ENCODE results near the gene CD55.

Gene CD55

GRCh38 chr1:207363871-207364270, 42.4 kb downstream of the CD55 start:
- Histone ChIP-seq H3K4me1 (ENCODE audit: control insufficient read depth, insufficient read depth, low read length, poor library complexity, severe bottlenecking) (no peaks in the 10 kb centered on the region), H3K4me3 (ENCODE audit: extremely low read depth, insufficient read depth, low read length, poor library complexity, severe bottlenecking) (no peak overlapping the region), H3K27ac (ENCODE audit: low read depth, low read length, severe bottlenecking) (no peak overlapping the region), H3K36me3 (ENCODE audit: control insufficient read depth, insufficient read depth, low read length) (peaks cover 5% of the 10 kb centered on the region), H3K9me3 (ENCODE audit: control insufficient read depth, low read length) (no peaks in the 10 kb centered on the region)

- Histone ChIP-seq H3K27ac (ENCODE audit: low read depth, low read length, severe bottlenecking) (no peak overlapping the region), H3K36me3 (ENCODE audit: control insufficient read depth, insufficient read depth, low read length) (peaks cover 5% of the 10 kb centered on the region), H3K9me3 (ENCODE audit: control insufficient read depth, low read length) (no peaks in the 10 kb centered on the region), H3K4me3 (ENCODE audit: extremely low read depth, insufficient read depth, low read length, poor library complexity, severe bottlenecking) (no peak overlapping the region), H3K4me1 (ENCODE audit: control insufficient read depth, insufficient read depth, low read length, poor library complexity, severe bottlenecking) (no peaks in the 10 kb centered on the region)
- WGBS, 2 experiments (ENCODE audit: insufficient coverage in 2 of 2) = 100% methylated on average over 1 of the region's 1 CpG; no CpG with 5 or more reads in 1 of the 2 experiments
Observed at GRCh38 chr1:207364614-207365013, 43.1 kb downstream of the CD55 start.

- Histone ChIP-seq H3K4me3 (ENCODE audit: extremely low read depth, insufficient read depth, low read length, poor library complexity, severe bottlenecking) (no peak overlapping the region), H3K4me1 (ENCODE audit: control insufficient read depth, insufficient read depth, low read length, poor library complexity, severe bottlenecking) (no peaks in the 10 kb centered on the region), H3K9me3 (ENCODE audit: control insufficient read depth, low read length) (no peaks in the 10 kb centered on the region), H3K27ac (ENCODE audit: low read depth, low read length, severe bottlenecking) (no peak overlapping the region), H3K36me3 (ENCODE audit: control insufficient read depth, insufficient read depth, low read length) (peaks cover 5% of the 10 kb centered on the region)
- no CpG with 5 or more reads among the region's 2 CpGs for WGBS, 2 experiments (ENCODE audit: insufficient coverage in 2 of 2)
Observed at GRCh38 chr1:207365063-207365462, 43.6 kb downstream of the CD55 start.

GRCh38 chr1:207366022-207366421, 44.5 kb downstream of the CD55 start:
- no peaks in the 10 kb centered on the region for H3K9me3 ChIP-seq (ENCODE audit: control insufficient read depth, low read length)
- no peak overlapping the region for H3K27ac ChIP-seq (ENCODE audit: low read depth, low read length, severe bottlenecking)
- no peaks in the 10 kb centered on the region for H3K4me1 ChIP-seq (ENCODE audit: control insufficient read depth, insufficient read depth, low read length, poor library complexity, severe bottlenecking)
- H3K36me3 ChIP-seq (ENCODE audit: control insufficient read depth, insufficient read depth, low read length) = peaks cover 5% of the 10 kb centered on the region
- no peak overlapping the region for H3K4me3 ChIP-seq (ENCODE audit: extremely low read depth, insufficient read depth, low read length, poor library complexity, severe bottlenecking)
- WGBS, 2 experiments (ENCODE audit: insufficient coverage in 2 of 2) = no CpG with 5 or more reads among the region's 2 CpGs

- Histone ChIP-seq H3K4me1 (ENCODE audit: control insufficient read depth, insufficient read depth, low read length, poor library complexity, severe bottlenecking) (no peaks in the 10 kb centered on the region), H3K36me3 (ENCODE audit: control insufficient read depth, insufficient read depth, low read length) (no peaks in the 10 kb centered on the region), H3K4me3 (ENCODE audit: extremely low read depth, insufficient read depth, low read length, poor library complexity, severe bottlenecking) (no peak overlapping the region), H3K9me3 (ENCODE audit: control insufficient read depth, low read length) (no peaks in the 10 kb centered on the region), H3K27ac (ENCODE audit: low read depth, low read length, severe bottlenecking) (no peak overlapping the region)
Observed at GRCh38 chr1:207388721-207389120, 67.2 kb downstream of the CD55 start.

- Histone ChIP-seq H3K4me1 (ENCODE audit: control insufficient read depth, insufficient read depth, low read length, poor library complexity, severe bottlenecking) (no peaks in the 10 kb centered on the region), H3K9me3 (ENCODE audit: control insufficient read depth, low read length) (no peaks in the 10 kb centered on the region), H3K36me3 (ENCODE audit: control insufficient read depth, insufficient read depth, low read length) (no peaks in the 10 kb centered on the region), H3K4me3 (ENCODE audit: extremely low read depth, insufficient read depth, low read length, poor library complexity, severe bottlenecking) (no peak overlapping the region), H3K27ac (ENCODE audit: low read depth, low read length, severe bottlenecking) (no peak overlapping the region)
- WGBS, 2 experiments (ENCODE audit: insufficient coverage in 2 of 2) = 73% methylated on average over 1 of the region's 1 CpG; no CpG with 5 or more reads in 1 of the 2 experiments
Observed at GRCh38 chr1:207389728-207390464, 68.4 kb downstream of the CD55 start.

GRCh38 chr1:207393610-207394009, 72.1 kb downstream of the CD55 start:
- no peaks in the 10 kb centered on the region for H3K36me3 ChIP-seq (ENCODE audit: control insufficient read depth, insufficient read depth, low read length)
- no peaks in the 10 kb centered on the region for H3K9me3 ChIP-seq (ENCODE audit: control insufficient read depth, low read length)
- 92 to 100% methylated on average over 1 to 2 of the region's 4 CpGs for WGBS, 2 experiments (ENCODE audit: insufficient coverage in 2 of 2)
- no peak overlapping the region for H3K4me3 ChIP-seq (ENCODE audit: extremely low read depth, insufficient read depth, low read length, poor library complexity, severe bottlenecking)
- H3K4me1 ChIP-seq (ENCODE audit: control insufficient read depth, insufficient read depth, low read length, poor library complexity, severe bottlenecking) = no peaks in the 10 kb centered on the region
- H3K27ac ChIP-seq (ENCODE audit: low read depth, low read length, severe bottlenecking) = no peak overlapping the region

- Histone ChIP-seq H3K4me3 (ENCODE audit: extremely low read depth, insufficient read depth, low read length, poor library complexity, severe bottlenecking) (no peak overlapping the region), H3K4me1 (ENCODE audit: control insufficient read depth, insufficient read depth, low read length, poor library complexity, severe bottlenecking) (no peaks in the 10 kb centered on the region), H3K36me3 (ENCODE audit: control insufficient read depth, insufficient read depth, low read length) (no peaks in the 10 kb centered on the region), H3K27ac (ENCODE audit: low read depth, low read length, severe bottlenecking) (no peak overlapping the region), H3K9me3 (ENCODE audit: control insufficient read depth, low read length) (no peaks in the 10 kb centered on the region)
- WGBS, 2 experiments (ENCODE audit: insufficient coverage in 2 of 2) = 73 to 93% methylated on average over 1 to 2 of the region's 3 CpGs
Observed at GRCh38 chr1:207396168-207396746, 74.8 kb downstream of the CD55 start.

GRCh38 chr1:207397525-207397926, 76.0 kb downstream of the CD55 start:
- Histone ChIP-seq H3K36me3 (ENCODE audit: control insufficient read depth, insufficient read depth, low read length) (no peaks in the 10 kb centered on the region), H3K9me3 (ENCODE audit: control insufficient read depth, low read length) (no peaks in the 10 kb centered on the region), H3K4me3 (ENCODE audit: extremely low read depth, insufficient read depth, low read length, poor library complexity, severe bottlenecking) (no peak overlapping the region), H3K27ac (ENCODE audit: low read depth, low read length, severe bottlenecking) (no peak overlapping the region), H3K4me1 (ENCODE audit: control insufficient read depth, insufficient read depth, low read length, poor library complexity, severe bottlenecking) (no peaks in the 10 kb centered on the region)
- WGBS, 2 experiments (ENCODE audit: insufficient coverage in 2 of 2) = 57 to 88% methylated on average over 1 of the region's 2 CpGs

GRCh38 chr1:207398986-207399385, 77.5 kb downstream of the CD55 start:
- Histone ChIP-seq H3K27ac (ENCODE audit: low read depth, low read length, severe bottlenecking) (no peak overlapping the region), H3K4me1 (ENCODE audit: control insufficient read depth, insufficient read depth, low read length, poor library complexity, severe bottlenecking) (no peaks in the 10 kb centered on the region), H3K4me3 (ENCODE audit: extremely low read depth, insufficient read depth, low read length, poor library complexity, severe bottlenecking) (no peak overlapping the region), H3K36me3 (ENCODE audit: control insufficient read depth, insufficient read depth, low read length) (no peaks in the 10 kb centered on the region), H3K9me3 (ENCODE audit: control insufficient read depth, low read length) (no peaks in the 10 kb centered on the region)
- no CpG with 5 or more reads among the region's 1 CpG for WGBS, 2 experiments (ENCODE audit: insufficient coverage in 2 of 2)

- no peaks in the 10 kb centered on the region for H3K9me3 ChIP-seq (ENCODE audit: control insufficient read depth, low read length)
- H3K4me1 ChIP-seq (ENCODE audit: control insufficient read depth, insufficient read depth, low read length, poor library complexity, severe bottlenecking) = no peaks in the 10 kb centered on the region
- WGBS, 2 experiments (ENCODE audit: insufficient coverage in 2 of 2) = 86 to 87% methylated on average over 5 of the region's 7 CpGs
- no peak overlapping the region for H3K4me3 ChIP-seq (ENCODE audit: extremely low read depth, insufficient read depth, low read length, poor library complexity, severe bottlenecking)
- no peaks in the 10 kb centered on the region for H3K36me3 ChIP-seq (ENCODE audit: control insufficient read depth, insufficient read depth, low read length)
- no peak overlapping the region for H3K27ac ChIP-seq (ENCODE audit: low read depth, low read length, severe bottlenecking)
Observed at GRCh38 chr1:207401578-207401977, 80.1 kb downstream of the CD55 start.
